ENCODE data around the gene SLC25A41. TPM values are rescaled to one million over a fixed set of nuclear protein-coding genes. Genes with fewer than 3 reads are reported as not detected.

The SLC25A41 gene
- total and polyA plus RNA-seq, 2 of the 13 experiments (the other 11 are each of a cell fraction or from before 2014, with no cell fraction given), result 0.33 to 0.95 TPM

- TF ChIP-seq ZNF281 (CRISPR knock-in tag; IDR thresholded peaks at IDR 0.05; ENCODE audit: borderline replicate concordance) (no peak), SRY (CRISPR knock-in tag; IDR thresholded peaks at IDR 0.05) (no peak), MAFF (IDR thresholded peaks at IDR 0.05; ENCODE audit: low read depth, low read length) (peak; percentile 39; the same call in 1 of the 2 replicates), ZBTB37 (CRISPR knock-in tag; IDR thresholded peaks at IDR 0.05) (no peak), ZNF773 (CRISPR knock-in tag; IDR thresholded peaks at IDR 0.05; ENCODE audit: borderline replicate concordance) (0 out of 2 replicates have a peak, but pooled peaks have one; percentile 29), KDM5B (CRISPR knock-in tag; IDR thresholded peaks at IDR 0.05; ENCODE audit: borderline replicate concordance) (peak; percentile 2; the same call in 1 of the 2 replicates)
Observed at GRCh38 chr19:6392221-6393073, 41.1 kb downstream of the SLC25A41 start (continued).

- peaks cover 12% of the 10 kb centered on the region for H3K79me2 ChIP-seq (ENCODE audit: insufficient read depth, low read length)
- TF ChIP-seq GATAD2A (CRISPR knock-in tag; IDR thresholded peaks at IDR 0.05), result no peak
- TF ChIP-seq NKX3-1 (CRISPR knock-in tag; IDR thresholded peaks at IDR 0.05), result no peak
- TF ChIP-seq ZSCAN20 (CRISPR knock-in tag; IDR thresholded peaks at IDR 0.05; ENCODE audit: borderline replicate concordance), result no peak
- no peak for TF ChIP-seq ZNF512B (CRISPR knock-in tag; IDR thresholded peaks at IDR 0.05; ENCODE audit: borderline replicate concordance)
- TF ChIP-seq ELF4 (CRISPR knock-in tag; IDR thresholded peaks at IDR 0.05; ENCODE audit: borderline replicate concordance), result no peak
- TF ChIP-seq RBM39 (IDR thresholded peaks at IDR 0.05; ENCODE audit: low read depth, low read length, poor library complexity, severe bottlenecking), result no peak
Observed at GRCh38 chr19:6387372-6387771, 46.2 kb downstream of the SLC25A41 start.

More at GRCh38 chr19:6387372-6387771, 46.2 kb downstream of the SLC25A41 start:
- peaks cover 16% of the 10 kb centered on the region for H3K4me1 ChIP-seq (ENCODE audit: insufficient read depth, low read length)
- no peak for DNase-seq (ENCODE audit: low spot score)
- no TSS peak for BruUV-seq (replicated peaks)
- in situ Hi-C loops (cut with HindIII; ENCODE audit: extremely low pct_ligation_motif_present, low pct_unique_long_range_greater_than_20kb), result no loop called here
- ChIA-PET CTCF (ENCODE audit: low intra/inter-chr PET ratio, low total read pairs) (no interaction called here), POLR2A (interaction anchor here (1.0 kb wide), 1 partner anchor 15 kb away, joined by 3 read pairs; the partner anchor contains the start of gene ALKBH7)
- no peaks in the 10 kb centered on the region; a peak in 1 of 5 replicates for H3K27me3 ChIP-seq (ENCODE audit: control insufficient read depth in 1 of 2, insufficient read depth in 2 of 2, low read length in 2 of 2)
- H3K27ac ChIP-seq (ENCODE audit: extremely low read length, insufficient read depth, low read length), result no peak overlapping the region
- no peaks in the 10 kb centered on the region for H4K20me1 ChIP-seq (ENCODE audit: insufficient read depth, low read length)
- ATAC-seq, result no peak
- H3K9me3 ChIP-seq (ENCODE audit: low read length), result no peaks in the 10 kb centered on the region
- intact Hi-C loops (cut with micrococcal nuclease; ENCODE audit: unreplicated experiment), result no loop called here
- no peak overlapping the region for H3K9ac ChIP-seq (ENCODE audit: insufficient read depth, low read depth, low read length)
- no peak overlapping the region for H3K4me2 ChIP-seq (ENCODE audit: low read depth, low read length)
- peaks cover 20 to 55% of the 10 kb centered on the region in 2 experiments for H3K36me3 ChIP-seq (replicated peaks in 1 of 2; ENCODE audit: control insufficient read depth in 1 of 2, insufficient read depth in 2 of 2, low read length in 2 of 2)
- no peak overlapping the region for H2AFZ ChIP-seq (ENCODE audit: low read length)
- FAIRE-seq, result no peak
- WGBS (ENCODE audit: low lambda C conversion rate), result 97% methylated on average over 17 of the region's 19 CpGs
- H3K4me3 ChIP-seq (replicated peaks in 1 of 3; ENCODE audit: insufficient read depth in 1 of 3, low read depth in 2 of 3, low read length in 3 of 3), result no peak overlapping the region

Measured in HepG2 (cell line).